Effector memory CD8-positive, alpha-beta T cell (primary cell): ENCODE data around the gene CFAP141.

Experiments
- ATAC-seq: fragments of 150-1000 bp; cut with Tn5 transposase; replicated peaks from 2 replicates; pipeline ENCODE4 v1.10.0; 2021; ENCODE audit warnings: mild to moderate bottlenecking, moderate library complexity
- DNase-seq, 3 experiments: peaks; one replicate each; pipeline ENCODE4 v3.0.0; 2021
- H3K27ac Mint-ChIP-seq, 2 donors: one replicate each; pipeline ENCODE4 v1.8.0; 2022; ENCODE audit warnings: mild to moderate bottlenecking in 2 of 2, mixed read lengths in 2 of 2, moderate library complexity in 2 of 2
- H3K27me3 Mint-ChIP-seq, 2 donors: one replicate each; pipeline ENCODE4 v1.8.0; 2022; ENCODE audit warnings: mixed read lengths in 2 of 2
- H3K36me3 Mint-ChIP-seq: one replicate; pipeline ENCODE4 v1.8.0; 2022; ENCODE audit warnings: mild to moderate bottlenecking, moderate library complexity, mixed read lengths; ENCODE audit not compliant: insufficient read depth
- H3K4me1 Mint-ChIP-seq, 2 donors: one replicate each; pipeline ENCODE4 v1.8.0; 2022; ENCODE audit warnings: low read depth in 2 of 2, mixed read lengths in 2 of 2
- H3K4me3 Mint-ChIP-seq, 2 donors: one replicate each; pipeline ENCODE4 v1.8.0; 2022; ENCODE audit warnings: mild to moderate bottlenecking in 2 of 2, mixed read lengths in 2 of 2, moderate library complexity in 2 of 2
- H3K9me3 Mint-ChIP-seq, 2 donors: one replicate each; pipeline ENCODE4 v1.8.0; 2022; ENCODE audit warnings: mixed read lengths in 2 of 2

Gene CFAP141

GRCh38 chr1:154176337-154176736 is 29.8 kb downstream of the CFAP141 start:
- peaks cover 52 to 64% of the 10 kb centered on the region in 2 donors for H3K4me1 Mint-ChIP-seq
- DNase-seq (no peak), ATAC-seq (no peak)
- H3K36me3 Mint-ChIP-seq = peaks cover 77% of the 10 kb centered on the region
- H3K27me3 Mint-ChIP-seq = no peaks in the 10 kb centered on the region
- peak overlapping the region; percentile 10 to 38 for H3K4me3 Mint-ChIP-seq
- H3K9me3 Mint-ChIP-seq = no peaks in the 10 kb centered on the region
- H3K27ac Mint-ChIP-seq = peak overlapping the region; percentile 85 to 96

GRCh38 chr1:154174654-154175053 is 31.5 kb downstream of the CFAP141 start:
- no peak for DNase-seq
- peak overlapping the region; percentile 79 to 96 for H3K27ac Mint-ChIP-seq
- ATAC-seq = no peak
- peaks cover 81% of the 10 kb centered on the region for H3K36me3 Mint-ChIP-seq
- H3K4me1 Mint-ChIP-seq = peaks cover 41 to 65% of the 10 kb centered on the region in 2 donors
- no peaks in the 10 kb centered on the region for H3K27me3 Mint-ChIP-seq
- no peak overlapping the region for H3K4me3 Mint-ChIP-seq
- no peaks in the 10 kb centered on the region for H3K9me3 Mint-ChIP-seq

- H3K36me3 Mint-ChIP-seq = peaks cover 100% of the 10 kb centered on the region
These were observed 34.3 kb downstream of the CFAP141 start for GRCh38 chr1:154171880-154172279.

GRCh38 chr1:154171223-154171583 is 34.9 kb downstream of the CFAP141 start:
- Mint-ChIP-seq H3K36me3 (peaks cover 100% of the 10 kb centered on the region), H3K27ac (peak overlapping the region; percentile 77 to 83), H3K4me3 (no peak overlapping the region), H3K27me3 (no peaks in the 10 kb centered on the region), H3K9me3 (no peaks in the 10 kb centered on the region), H3K4me1 (peaks cover 19 to 33% of the 10 kb centered on the region in 2 donors)
- no peak for ATAC-seq
- no peak for DNase-seq

More at GRCh38 chr1:154171880-154172279, 34.3 kb downstream of the CFAP141 start:
- ATAC-seq (no peak), DNase-seq (no peak)
- Mint-ChIP-seq H3K4me3 (no peak overlapping the region), H3K4me1 (peaks cover 21 to 37% of the 10 kb centered on the region in 2 donors), H3K9me3 (no peaks in the 10 kb centered on the region), H3K27ac (peak overlapping the region; percentile 77 to 83), H3K27me3 (no peaks in the 10 kb centered on the region)

- Mint-ChIP-seq H3K36me3 (peaks cover 100% of the 10 kb centered on the region), H3K4me1 (peaks cover 17 to 32% of the 10 kb centered on the region in 2 donors), H3K27me3 (no peaks in the 10 kb centered on the region), H3K9me3 (no peaks in the 10 kb centered on the region), H3K4me3 (no peak overlapping the region), H3K27ac (peak overlapping the region; percentile 77 to 83)
- DNase-seq (no peak), ATAC-seq (peak; percentile 36)
These were observed 35.4 kb downstream of the CFAP141 start for GRCh38 chr1:154170547-154171222.

- Mint-ChIP-seq H3K36me3 (peaks cover 98% of the 10 kb centered on the region), H3K27me3 (no peaks in the 10 kb centered on the region), H3K9me3 (no peaks in the 10 kb centered on the region), H3K4me1 (peaks cover 18 to 47% of the 10 kb centered on the region in 2 donors), H3K4me3 (no peak overlapping the region), H3K27ac (peak overlapping the region; percentile 88 to 89)
- ATAC-seq (no peak), DNase-seq (no peak)
These were observed 38.7 kb downstream of the CFAP141 start for GRCh38 chr1:154167461-154167860.

- no peaks in the 10 kb centered on the region for H3K27me3 Mint-ChIP-seq
- H3K27ac Mint-ChIP-seq = peak overlapping the region in 1 of 2 donors; percentile 3
- H3K36me3 Mint-ChIP-seq = peaks cover 98% of the 10 kb centered on the region
- no peak for ATAC-seq
- DNase-seq = no peak
- H3K4me1 Mint-ChIP-seq = peaks cover 9 to 37% of the 10 kb centered on the region in 2 donors
- H3K9me3 Mint-ChIP-seq = no peaks in the 10 kb centered on the region
- no peak overlapping the region for H3K4me3 Mint-ChIP-seq
These were observed 39.9 kb downstream of the CFAP141 start for GRCh38 chr1:154166207-154166606.

GRCh38 chr1:154159554-154159953 is 46.6 kb downstream of the CFAP141 start:
- H3K4me3 Mint-ChIP-seq = no peak overlapping the region
- peaks cover 26 to 60% of the 10 kb centered on the region in 2 donors for H3K4me1 Mint-ChIP-seq
- no peak for ATAC-seq
- peak overlapping the region; percentile 96 to 97 for H3K27ac Mint-ChIP-seq
- peaks cover 87% of the 10 kb centered on the region for H3K36me3 Mint-ChIP-seq
- no peak for DNase-seq
- H3K9me3 Mint-ChIP-seq = no peaks in the 10 kb centered on the region
- H3K27me3 Mint-ChIP-seq = no peaks in the 10 kb centered on the region

GRCh38 chr1:154158307-154159125 is 47.6 kb downstream of the CFAP141 start:
- DNase-seq = no peak
- H3K27me3 Mint-ChIP-seq = no peaks in the 10 kb centered on the region
- H3K4me3 Mint-ChIP-seq = peak overlapping the region; percentile 74 to 77
- peaks cover 83% of the 10 kb centered on the region for H3K36me3 Mint-ChIP-seq
- no peaks in the 10 kb centered on the region for H3K9me3 Mint-ChIP-seq
- peak overlapping the region; percentile 96 to 97 for H3K27ac Mint-ChIP-seq
- peaks cover 30 to 59% of the 10 kb centered on the region in 2 donors for H3K4me1 Mint-ChIP-seq
- no peak for ATAC-seq

- H3K9me3 Mint-ChIP-seq = no peaks in the 10 kb centered on the region
- H3K4me1 Mint-ChIP-seq = peaks cover 30 to 53% of the 10 kb centered on the region in 2 donors
- peak overlapping the region; percentile 74 to 77 for H3K4me3 Mint-ChIP-seq
- peak; percentile 99 for ATAC-seq
- H3K27me3 Mint-ChIP-seq = no peaks in the 10 kb centered on the region
- DNase-seq = peak; percentile 66 to 70 (median 69)
- peaks cover 77% of the 10 kb centered on the region for H3K36me3 Mint-ChIP-seq
- peak overlapping the region; percentile 96 to 97 for H3K27ac Mint-ChIP-seq
These were observed 48.4 kb downstream of the CFAP141 start for GRCh38 chr1:154157520-154158306.

- Mint-ChIP-seq H3K27me3 (no peaks in the 10 kb centered on the region), H3K4me1 (peaks cover 30 to 47% of the 10 kb centered on the region in 2 donors), H3K27ac (peak overlapping the region in 1 of 2 donors; percentile 93), H3K9me3 (no peaks in the 10 kb centered on the region), H3K4me3 (no peak overlapping the region), H3K36me3 (peaks cover 53% of the 10 kb centered on the region)
- DNase-seq (no peak), ATAC-seq (no peak)
These were observed 50.9 kb downstream of the CFAP141 start for GRCh38 chr1:154155251-154155650.

GRCh38 chr1:154154534-154155191 is 51.5 kb downstream of the CFAP141 start, which contains the start of gene NUP210L:
NUP210L (minus strand) TSS chr1:154155073.
- no peaks in the 10 kb centered on the region for H3K27me3 Mint-ChIP-seq
- H3K9me3 Mint-ChIP-seq = no peaks in the 10 kb centered on the region
- DNase-seq (peak in 1 of 3 experiments; percentile 14), ATAC-seq (no peak)
- no peak within 1 kb of the TSS for H3K4me3 Mint-ChIP-seq
- H3K4me1 Mint-ChIP-seq = peaks cover 30 to 44% of the 10 kb centered on the region in 2 donors
- peaks cover 49% of the 10 kb centered on the region for H3K36me3 Mint-ChIP-seq
- peak within 1 kb of the TSS; percentile 76 to 93 for H3K27ac Mint-ChIP-seq

GRCh38 chr1:154154053-154154452 is 52.1 kb downstream of the CFAP141 start:
- H3K4me3 Mint-ChIP-seq = no peak overlapping the region
- H3K9me3 Mint-ChIP-seq = no peaks in the 10 kb centered on the region
- peaks cover 27 to 38% of the 10 kb centered on the region in 2 donors for H3K4me1 Mint-ChIP-seq
- peaks cover 43% of the 10 kb centered on the region for H3K36me3 Mint-ChIP-seq
- no peak for DNase-seq
- H3K27me3 Mint-ChIP-seq = no peaks in the 10 kb centered on the region
- no peak for ATAC-seq
- peak overlapping the region; percentile 76 to 93 for H3K27ac Mint-ChIP-seq
